Astrocyte (in vitro differentiated cells and primary cell): ENCODE measurements around the gene WNT4. TPM values are rescaled to one million over a fixed set of nuclear protein-coding genes. Genes with fewer than 3 reads are reported as not detected.

Experiments used
- DNase-seq: peaks from one replicate; pipeline ENCODE4 v3.0.0-alpha.2; 2010; ENCODE audit warnings: low read depth
- FAIRE-seq: peaks from 2 replicates; lab custom pipeline; 2011; peaks lifted over from hg19 to GRCh38; lab: Jason Lieb, UNC
- H2AFZ ChIP-seq: 2 replicates; pipeline ENCODE4 v1.6.0; 2012; ENCODE audit warnings: low read depth, low read length, inconsistent platforms
- H3K27ac ChIP-seq: 2 replicates; pipeline ENCODE4 v1.5.1; 2011; ENCODE audit warnings: low read depth, low read length, inconsistent platforms
- H3K27me3 ChIP-seq: 2 replicates; pipeline ENCODE4 v1.6.0; 2011; ENCODE audit warnings: low read length, inconsistent platforms; ENCODE audit not compliant: insufficient read depth
- H3K36me3 ChIP-seq: 2 replicates; pipeline ENCODE4 v1.5.1; 2011; ENCODE audit warnings: low read length, inconsistent platforms; ENCODE audit not compliant: insufficient read depth
- H3K4me1 ChIP-seq: 2 replicates; pipeline ENCODE4 v1.5.1; 2011; ENCODE audit warnings: low read length, inconsistent platforms; ENCODE audit not compliant: insufficient read depth
- H3K4me2 ChIP-seq: 2 replicates; pipeline ENCODE4 v1.6.0; 2012; ENCODE audit warnings: low read length, inconsistent platforms
- H3K4me3 ChIP-seq: 2 replicates; pipeline ENCODE4 v1.5.1; 2011; ENCODE audit warnings: low read depth, mild to moderate bottlenecking, low read length, inconsistent platforms; ENCODE audit not compliant: insufficient read depth
- H3K79me2 ChIP-seq: 2 replicates; pipeline ENCODE4 v1.6.0; 2012; ENCODE audit warnings: mild to moderate bottlenecking, low read length, inconsistent platforms; ENCODE audit not compliant: insufficient read depth
- H3K9ac ChIP-seq: 2 replicates; pipeline ENCODE4 v1.6.0; 2012; ENCODE audit warnings: mild to moderate bottlenecking, low read length, inconsistent platforms
- H3K9me3 ChIP-seq: 2 replicates; pipeline ENCODE4 v1.5.1; 2012; ENCODE audit warnings: low read depth, mild to moderate bottlenecking, low read length, inconsistent platforms; ENCODE audit not compliant: insufficient read depth
- H4K20me1 ChIP-seq: 2 replicates; pipeline ENCODE4 v1.6.0; 2012; ENCODE audit warnings: low read length, inconsistent platforms; ENCODE audit not compliant: insufficient read depth
- H3K27ac Mint-ChIP-seq: one replicate; pipeline ENCODE4 v1.8.0; 2021; ENCODE audit warnings: mild to moderate bottlenecking, mixed read lengths; ENCODE audit not compliant: unreplicated experiment
- H3K27me3 Mint-ChIP-seq: one replicate; pipeline ENCODE4 v1.8.0; 2021; ENCODE audit warnings: low read depth, mixed read lengths; ENCODE audit not compliant: unreplicated experiment
- H3K36me3 Mint-ChIP-seq: one replicate; pipeline ENCODE4 v1.8.0; 2021; ENCODE audit warnings: low read depth, mixed read lengths; ENCODE audit not compliant: unreplicated experiment
- H3K4me1 Mint-ChIP-seq: one replicate; pipeline ENCODE4 v1.8.0; 2021; ENCODE audit warnings: low read depth, mixed read lengths; ENCODE audit not compliant: unreplicated experiment
- H3K4me3 Mint-ChIP-seq: one replicate; pipeline ENCODE4 v1.8.0; 2021; ENCODE audit warnings: mild to moderate bottlenecking, moderate library complexity, mixed read lengths; ENCODE audit not compliant: unreplicated experiment
- H3K9me3 Mint-ChIP-seq: one replicate; pipeline ENCODE4 v1.8.0; 2021; ENCODE audit warnings: mild to moderate bottlenecking, mixed read lengths; ENCODE audit not compliant: unreplicated experiment
- EZH2 ChIP-seq: IDR thresholded peaks from 2 replicates; pipeline ENCODE4 v1.6.1; 2012; ENCODE audit warnings: mild to moderate bottlenecking, low read length, inconsistent platforms; ENCODE audit not compliant: insufficient read depth
- total RNA-seq: library from RNA; stranded (reverse); gene quantifications from 2 replicates; pipeline ENCODE4 v1.2.1, GENCODE V29; 2021
- TF ChIP-seq, protein P1 (sequence below): IDR thresholded peaks from 2 replicates; pipeline ENCODE4 v1.5.1; 2011; ENCODE audit warnings: low read depth, mild to moderate bottlenecking, inconsistent platforms, low read length, moderate library complexity; ENCODE audit not compliant: insufficient read depth

Gene WNT4
- total RNA-seq, 1 donor from 2014 or later, result 1.2 TPM

DNA sequence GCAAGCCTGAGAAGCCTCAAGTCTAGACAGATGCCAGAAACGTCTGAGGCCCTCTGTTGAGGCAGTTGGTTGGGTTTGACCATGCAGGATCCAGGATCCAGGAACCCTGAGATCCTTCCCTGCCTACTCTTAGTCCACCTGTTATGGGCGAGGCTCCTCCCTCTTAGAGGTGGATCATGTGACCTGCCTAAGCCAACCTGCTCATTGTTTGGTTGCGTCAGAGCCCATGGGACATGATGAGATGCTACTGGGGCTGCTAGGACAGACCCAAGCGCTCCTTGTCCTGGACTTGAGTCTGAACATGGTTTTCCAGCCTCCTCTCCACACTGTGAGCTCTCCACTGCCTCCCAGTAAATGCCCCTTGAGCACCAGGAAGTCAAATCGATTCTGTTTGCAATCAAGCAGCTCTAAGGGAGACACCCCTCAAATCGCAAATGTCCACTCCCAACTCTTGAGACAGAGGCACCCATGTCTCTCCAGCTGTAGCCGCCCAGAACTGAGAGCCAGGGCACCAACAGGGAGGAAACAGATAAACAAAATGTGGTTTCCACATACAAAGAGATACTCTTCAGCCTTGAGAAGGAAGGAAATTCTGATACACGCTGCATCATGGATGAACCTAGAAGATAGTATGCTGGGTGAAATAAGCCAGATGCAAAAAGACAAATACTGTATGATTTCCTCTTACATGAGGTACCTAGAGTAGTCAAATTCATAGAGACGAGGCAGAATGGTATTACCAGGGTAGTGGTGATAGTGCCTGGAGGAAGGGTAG, 31.7 kb upstream of the WNT4 start:
- Histone ChIP-seq H3K9me3 (peaks cover 9% of the 10 kb centered on the region), H3K4me3 (no peak overlapping the region), H3K27me3 (peaks cover 14% of the 10 kb centered on the region), H3K27ac (no peak overlapping the region), H3K9ac (no peak overlapping the region), H3K4me2 (no peak overlapping the region), H3K36me3 (no peaks in the 10 kb centered on the region), H2AFZ (no peak overlapping the region), H3K4me1 (no peaks in the 10 kb centered on the region), H3K79me2 (no peaks in the 10 kb centered on the region), H4K20me1 (no peaks in the 10 kb centered on the region)
- peaks cover 10% of the 10 kb centered on the region for H3K9me3 Mint-ChIP-seq
- no peak overlapping the region for H3K27ac Mint-ChIP-seq
- TF ChIP-seq, protein P1, sequence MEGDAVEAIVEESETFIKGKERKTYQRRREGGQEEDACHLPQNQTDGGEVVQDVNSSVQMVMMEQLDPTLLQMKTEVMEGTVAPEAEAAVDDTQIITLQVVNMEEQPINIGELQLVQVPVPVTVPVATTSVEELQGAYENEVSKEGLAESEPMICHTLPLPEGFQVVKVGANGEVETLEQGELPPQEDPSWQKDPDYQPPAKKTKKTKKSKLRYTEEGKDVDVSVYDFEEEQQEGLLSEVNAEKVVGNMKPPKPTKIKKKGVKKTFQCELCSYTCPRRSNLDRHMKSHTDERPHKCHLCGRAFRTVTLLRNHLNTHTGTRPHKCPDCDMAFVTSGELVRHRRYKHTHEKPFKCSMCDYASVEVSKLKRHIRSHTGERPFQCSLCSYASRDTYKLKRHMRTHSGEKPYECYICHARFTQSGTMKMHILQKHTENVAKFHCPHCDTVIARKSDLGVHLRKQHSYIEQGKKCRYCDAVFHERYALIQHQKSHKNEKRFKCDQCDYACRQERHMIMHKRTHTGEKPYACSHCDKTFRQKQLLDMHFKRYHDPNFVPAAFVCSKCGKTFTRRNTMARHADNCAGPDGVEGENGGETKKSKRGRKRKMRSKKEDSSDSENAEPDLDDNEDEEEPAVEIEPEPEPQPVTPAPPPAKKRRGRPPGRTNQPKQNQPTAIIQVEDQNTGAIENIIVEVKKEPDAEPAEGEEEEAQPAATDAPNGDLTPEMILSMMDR, result no peak
- no peak for TF ChIP-seq EZH2
- H3K4me1 Mint-ChIP-seq, result no peaks in the 10 kb centered on the region
- peaks cover 6% of the 10 kb centered on the region for H3K36me3 Mint-ChIP-seq
- FAIRE-seq (no peak), DNase-seq (no peak)
- H3K4me3 Mint-ChIP-seq, result no peak overlapping the region
- H3K27me3 Mint-ChIP-seq, result peaks cover 57% of the 10 kb centered on the region

DNA sequence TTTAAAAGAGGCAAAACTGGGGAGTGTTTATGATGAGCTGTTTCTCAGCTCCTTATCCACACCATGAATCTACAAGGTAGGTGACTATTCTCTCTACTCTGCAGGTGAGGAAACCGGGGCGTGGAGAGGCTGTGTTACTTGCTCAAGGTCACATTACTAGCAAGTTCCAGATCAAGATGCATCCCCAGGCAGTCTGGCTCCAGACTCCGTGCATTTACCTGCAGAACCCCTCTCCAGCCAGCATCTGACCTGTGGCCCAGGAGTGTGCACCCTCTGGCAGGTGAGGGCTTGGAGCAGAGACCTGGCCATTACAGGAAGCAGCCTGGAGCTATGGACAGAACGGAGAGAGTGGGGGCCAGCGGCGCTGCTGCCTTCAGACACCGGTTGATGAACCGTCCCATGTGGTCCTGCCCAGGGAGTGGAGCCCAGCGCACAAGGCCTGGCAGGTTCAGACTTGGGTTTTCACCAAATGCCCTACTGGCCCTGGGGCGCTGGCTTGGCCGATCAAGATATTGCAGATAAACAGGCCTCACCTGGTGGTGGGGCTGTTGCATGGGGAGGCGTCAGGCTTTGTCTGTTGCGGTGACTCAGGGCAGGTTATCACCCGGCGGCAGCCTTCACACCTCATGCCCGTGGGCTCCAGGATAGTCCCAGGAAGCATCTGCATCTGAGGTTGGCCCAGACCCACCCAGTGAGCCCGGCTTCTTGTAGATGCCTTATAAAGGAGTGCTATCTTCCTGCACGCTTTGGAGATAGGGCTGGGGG, 29.2 kb upstream of the WNT4 start:
- Histone ChIP-seq H4K20me1 (no peaks in the 10 kb centered on the region), H3K9ac (no peak overlapping the region), H3K9me3 (peaks cover 9% of the 10 kb centered on the region), H3K27me3 (peaks cover 14% of the 10 kb centered on the region), H3K79me2 (no peaks in the 10 kb centered on the region), H3K27ac (no peak overlapping the region), H3K36me3 (no peaks in the 10 kb centered on the region), H2AFZ (no peak overlapping the region), H3K4me1 (no peaks in the 10 kb centered on the region), H3K4me2 (no peak overlapping the region), H3K4me3 (no peak overlapping the region)
- no peak overlapping the region for H3K4me3 Mint-ChIP-seq
- no peak for DNase-seq
- peaks cover 6% of the 10 kb centered on the region for H3K36me3 Mint-ChIP-seq
- H3K4me1 Mint-ChIP-seq, result no peaks in the 10 kb centered on the region
- TF ChIP-seq, protein P1, result no peak
- TF ChIP-seq EZH2, result no peak
- peaks cover 5% of the 10 kb centered on the region for H3K9me3 Mint-ChIP-seq
- no peak overlapping the region for H3K27ac Mint-ChIP-seq
- no peak for FAIRE-seq
- peaks cover 71% of the 10 kb centered on the region for H3K27me3 Mint-ChIP-seq
